Occipital lobe (tissue), 3 donors: Measurements from ENCODE around the gene DMRT1. TPM values are rescaled to one million over a fixed set of nuclear protein-coding genes. Genes with fewer than 3 reads are reported as not detected.
A peak's percentile ranks its signal among the peaks of the same experiment; 100 is the strongest.
"Not testable (repeated sequence)": the region's sequence is repeated elsewhere in the genome, so short reads cannot be mapped to it uniquely, and the experiment has no call there.

Experiments
- DNase-seq: peaks from one replicate; lab custom pipeline; 2025; lab: John Stamatoyannopoulos, UW
- small RNA-seq: library from RNA; depleted of rRNA; stranded (forward); fragments of <200 nt; gene quantifications from one replicate; pipeline ENCODE3, GENCODE V24; 2014
- total RNA-seq: library from RNA; depleted of rRNA; stranded (reverse); fragments of >200 nt; gene quantifications from one replicate; pipeline ENCODE4 v1.2.3, GENCODE V29; 2014

The DMRT1 gene
- total RNA-seq, 1 donor from 2014 or later: 0.62 TPM

DNA sequence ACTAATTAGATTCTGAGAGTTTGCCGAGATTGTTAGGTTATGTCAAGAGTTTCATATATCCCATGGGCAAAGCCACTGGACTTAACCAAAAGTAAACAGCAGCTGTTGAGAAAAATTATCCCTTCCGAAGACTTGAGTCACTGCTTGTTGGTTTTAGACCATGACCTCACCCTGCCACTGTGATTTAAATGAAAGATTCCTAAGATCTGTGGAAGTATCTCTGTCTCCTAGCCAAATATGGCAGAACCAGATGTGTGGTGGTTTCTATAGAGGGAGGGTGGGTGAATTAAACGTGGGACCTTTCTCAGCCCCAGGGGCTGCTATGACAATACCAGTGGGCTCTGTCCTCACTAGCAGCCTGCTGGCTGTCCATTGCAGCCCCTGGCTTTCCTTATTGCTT lies 154.3 kb downstream of the DMRT1 start:
- no peak for DNase-seq

DNA sequence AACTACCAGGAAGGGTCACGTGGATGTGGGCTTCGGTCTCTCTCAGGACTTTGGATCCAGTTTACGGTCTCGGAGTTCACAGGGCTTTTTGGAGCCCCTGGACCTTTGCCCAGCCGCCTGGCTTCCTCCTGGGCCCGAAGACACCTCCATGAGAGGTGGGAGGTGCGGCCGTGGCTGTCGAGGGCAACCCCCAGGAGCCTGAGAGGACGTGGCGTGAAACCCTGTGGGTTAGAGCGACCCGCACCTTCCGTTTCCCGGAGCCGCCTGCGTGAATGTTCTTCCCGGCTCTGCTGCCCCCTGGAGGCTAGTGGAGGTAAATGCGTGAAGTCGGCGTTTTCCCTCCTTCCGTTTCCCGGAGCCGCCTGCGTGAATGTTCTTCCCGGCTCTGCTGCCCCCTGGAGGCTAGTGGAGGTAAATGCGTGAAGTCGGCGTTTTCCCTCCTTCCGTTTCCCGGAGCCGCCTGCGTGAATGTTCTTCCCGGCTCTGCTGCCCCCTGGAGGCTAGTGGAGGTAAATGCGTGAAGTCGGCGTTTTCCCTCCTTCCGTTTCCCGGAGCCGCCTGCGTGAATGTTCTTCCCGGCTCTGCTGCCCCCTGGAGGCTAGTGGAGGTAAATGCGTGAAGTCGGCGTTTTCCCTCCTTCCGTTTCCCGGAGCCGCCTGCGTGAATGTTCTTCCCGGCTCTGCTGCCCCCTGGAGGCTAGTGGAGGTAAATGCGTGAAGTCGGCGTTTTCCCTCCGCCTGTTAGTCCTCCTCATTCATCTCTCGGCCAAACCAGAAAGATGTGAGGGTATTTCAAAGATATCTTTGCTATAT lies 157.0 kb downstream of the DMRT1 start:
- DNase-seq: not testable (repeated sequence)

DNA sequence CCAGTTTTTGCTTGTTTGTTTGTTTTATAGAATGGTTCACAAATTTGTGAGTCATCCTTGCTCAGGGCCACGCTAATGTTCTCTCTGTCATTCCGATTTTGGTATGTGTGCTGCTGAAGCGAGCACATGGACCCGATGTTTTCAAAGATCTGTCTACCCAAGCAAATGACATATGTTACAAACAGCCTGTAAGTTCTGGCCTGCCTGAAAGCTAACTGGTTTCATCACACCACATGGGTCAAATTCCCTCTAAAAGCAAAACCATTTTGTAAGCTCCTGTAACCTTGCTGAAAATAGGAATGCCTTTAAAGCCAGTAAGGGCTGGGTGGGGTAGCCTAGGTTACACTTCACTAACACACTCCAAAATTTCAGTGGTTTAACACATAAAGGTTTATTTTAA lies 160.3 kb downstream of the DMRT1 start:
- no peak for DNase-seq

DNA sequence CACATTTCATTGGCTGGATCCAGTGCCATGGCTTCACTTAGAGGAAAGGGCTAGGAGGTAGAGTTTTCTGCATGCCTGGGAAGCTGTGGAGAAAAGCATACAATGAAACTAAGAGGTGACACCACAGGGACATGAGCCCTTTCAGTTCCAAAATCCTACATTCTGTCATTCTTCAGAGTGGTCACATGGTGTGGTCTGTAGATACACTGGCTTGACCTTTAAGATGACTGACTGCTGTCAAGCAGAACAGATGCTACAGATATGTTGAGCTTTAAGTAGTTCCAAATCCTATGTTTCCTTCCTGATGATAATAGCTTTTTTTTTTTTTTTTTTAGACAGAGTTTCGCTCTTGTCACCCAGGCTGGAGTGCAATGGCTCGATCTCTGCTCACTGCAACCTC lies 161.2 kb downstream of the DMRT1 start:
- DNase-seq: no peak

DNA sequence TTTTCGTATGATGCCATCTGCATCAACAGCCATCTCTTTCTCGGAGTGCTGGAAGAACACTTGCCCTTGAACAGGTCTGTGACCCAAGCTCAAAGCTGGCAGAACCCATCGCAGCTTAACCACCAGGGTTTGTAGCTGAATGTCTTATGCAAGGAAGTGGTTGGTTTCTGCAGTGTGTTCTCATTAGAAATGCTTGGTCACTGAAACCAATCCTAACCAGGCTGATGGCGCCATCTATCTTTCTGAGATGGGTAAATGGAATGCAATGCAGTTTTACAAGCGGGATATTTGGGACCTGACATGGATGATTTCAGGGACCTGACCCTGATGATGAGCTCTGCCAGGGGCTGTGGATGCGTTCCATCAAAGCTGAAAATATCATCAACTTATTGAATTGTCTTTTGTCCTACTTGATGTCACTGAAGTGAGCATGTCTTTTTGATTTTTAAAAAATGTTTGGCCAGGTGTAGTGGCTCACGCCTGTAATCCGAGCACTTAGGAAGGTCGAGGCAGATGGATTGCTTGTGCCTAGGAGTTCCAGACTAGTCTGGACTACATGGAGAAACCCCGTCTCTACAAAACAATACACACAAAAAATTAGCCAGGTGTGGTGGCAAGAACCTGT lies 163.7 kb downstream of the DMRT1 start:
- DNase-seq: no peak

DNA sequence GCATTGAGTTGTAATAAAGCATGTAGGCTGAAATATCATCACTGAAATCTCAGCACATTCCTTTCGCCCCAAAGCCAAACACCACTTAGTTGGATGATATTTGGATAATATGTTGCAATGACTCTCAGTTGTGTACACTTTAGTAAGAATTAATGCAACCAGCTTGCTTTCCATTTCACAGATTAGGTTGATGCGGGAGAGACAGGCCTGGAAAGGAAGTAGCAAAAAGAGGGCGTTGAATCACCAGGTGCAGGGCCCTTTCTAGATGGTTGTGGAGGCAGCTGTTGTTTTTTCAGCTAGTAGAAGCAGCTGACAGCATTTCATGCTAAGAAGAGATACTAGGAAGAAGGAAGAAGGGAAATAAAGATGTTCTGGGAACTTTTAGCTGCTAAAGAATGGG lies 165.8 kb downstream of the DMRT1 start:
- DNase-seq: no peak

DNA sequence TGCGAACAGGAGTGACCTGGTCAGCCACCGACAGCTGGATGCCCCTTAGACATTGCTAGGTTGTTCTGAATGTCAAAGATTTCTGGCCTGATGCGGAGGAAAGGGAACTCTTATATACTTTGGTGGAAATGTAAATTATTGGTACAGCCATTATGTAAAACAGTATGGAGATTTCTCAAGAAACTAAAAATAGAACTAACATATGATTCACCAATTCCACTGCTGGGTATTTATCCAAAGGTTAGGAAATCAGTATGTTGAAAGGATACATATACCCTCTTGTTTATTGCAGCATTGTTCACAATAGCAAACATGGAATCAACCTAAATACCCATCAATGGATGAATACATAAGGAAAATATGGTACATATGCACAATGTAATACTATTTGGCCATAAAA lies 166.7 kb downstream of the DMRT1 start:
- DNase-seq: no peak

DNA sequence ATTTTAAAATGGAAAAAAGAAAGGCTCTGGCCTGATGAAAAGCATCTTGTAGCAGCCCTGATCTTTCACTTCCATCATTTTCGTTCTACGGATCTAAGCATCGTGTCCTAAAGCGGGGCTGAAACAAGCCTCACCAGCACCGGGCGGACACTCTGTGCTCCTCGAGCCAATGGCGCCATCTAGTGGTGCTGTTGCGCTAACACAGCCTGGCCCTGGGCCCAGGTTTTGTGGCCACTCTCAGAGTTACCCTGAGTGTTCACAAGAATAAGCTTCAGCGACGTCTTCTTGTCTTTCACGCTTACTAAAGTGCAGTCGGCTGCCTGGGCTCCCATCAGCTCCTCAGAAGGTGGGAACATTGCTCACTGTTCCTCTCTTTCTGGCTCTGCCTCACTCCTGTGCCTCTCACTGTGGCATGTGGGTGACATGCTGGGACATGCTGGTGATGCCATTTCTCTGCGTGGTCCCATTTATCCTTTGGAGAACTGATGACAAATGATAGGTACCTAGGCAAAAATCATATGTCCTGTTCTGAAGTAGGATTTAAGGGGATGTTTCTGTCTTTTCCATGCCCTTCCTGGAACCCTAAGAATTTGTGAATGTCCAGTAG lies 167.7 kb downstream of the DMRT1 start:
- peak; percentile 64 for DNase-seq

DNA sequence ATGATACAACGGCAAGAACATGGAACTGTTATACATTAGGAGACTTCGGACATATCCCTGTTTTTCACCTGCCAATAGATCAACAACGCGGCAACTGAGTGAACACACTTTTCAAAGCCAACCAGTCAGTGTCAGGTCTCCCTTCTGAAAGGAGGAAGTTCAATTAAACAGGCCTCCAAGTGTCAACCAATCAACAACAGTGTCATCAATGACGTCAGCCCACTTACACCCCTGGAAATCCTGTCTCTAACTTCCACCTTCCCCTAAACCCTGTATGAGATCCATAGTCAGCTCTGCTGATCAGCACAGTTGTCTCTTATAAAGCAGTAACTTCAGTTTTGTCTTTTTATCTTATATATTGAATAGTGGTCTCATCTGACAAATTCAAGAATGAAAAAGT lies 171.5 kb downstream of the DMRT1 start:
- DNase-seq: no peak

DNA sequence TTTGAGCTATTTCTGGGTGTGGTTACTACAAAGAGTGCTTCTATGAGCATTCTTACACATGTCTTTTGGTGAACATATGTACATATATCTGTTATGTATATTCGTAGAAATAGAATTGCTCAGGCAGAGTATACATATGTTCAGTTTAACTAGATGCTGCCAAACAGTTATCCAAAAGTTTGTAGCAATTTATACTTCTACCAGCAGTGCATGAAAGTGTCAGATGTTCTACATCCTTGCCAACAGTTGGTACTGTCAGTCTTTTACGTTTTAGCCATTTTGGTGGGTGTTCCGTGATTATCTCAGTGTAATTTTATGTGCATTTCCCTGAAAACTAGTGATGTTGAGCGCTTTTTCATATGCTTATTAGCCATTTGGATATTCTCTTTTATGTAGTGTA lies 172.7 kb downstream of the DMRT1 start:
- DNase-seq: no peak

DNA sequence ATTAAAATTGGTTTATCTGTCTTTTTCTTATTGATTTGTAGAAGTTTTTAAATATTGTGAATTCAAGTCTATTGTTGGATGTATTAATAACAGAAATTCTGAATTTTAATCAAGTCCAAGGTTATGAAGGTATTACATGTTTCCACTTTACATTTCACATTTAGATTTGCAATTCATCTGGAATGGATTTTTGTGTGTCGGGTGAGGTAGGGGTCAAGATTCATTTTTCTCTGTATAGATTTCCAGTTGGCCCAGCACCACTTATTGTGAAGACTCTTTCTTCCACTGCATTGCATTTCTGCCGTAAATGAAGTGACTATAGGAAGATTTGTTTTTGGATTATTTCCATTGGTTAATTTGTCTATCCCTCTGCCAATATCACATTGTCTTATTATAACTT lies 173.1 kb downstream of the DMRT1 start:
- DNase-seq: no peak

DNA sequence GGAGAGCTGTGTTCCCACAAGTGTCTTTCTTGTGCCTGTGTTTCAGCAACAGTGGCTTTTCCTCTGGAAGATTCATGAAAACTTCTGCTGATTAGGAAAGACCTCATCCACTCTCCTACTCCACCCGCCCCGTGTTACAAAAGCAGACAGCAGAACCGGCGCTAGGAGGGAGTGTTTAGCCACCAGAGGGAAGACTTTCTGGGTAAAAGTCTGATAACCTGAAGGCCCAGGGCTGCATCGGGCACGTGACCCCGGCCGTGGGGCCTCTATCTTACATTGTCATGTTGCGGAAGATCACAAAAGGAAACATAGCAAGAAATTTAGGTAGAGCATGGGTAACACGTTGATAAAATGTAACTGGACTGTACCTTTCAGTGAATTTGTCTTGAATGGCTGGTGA lies 176.6 kb downstream of the DMRT1 start:
- no peak for DNase-seq

Small RNAs within 50 kb of the gene (small RNA-seq; reads per million reads assigned to genes)
- not detected for gene RNU6-1073P

Other genes starting within 250 kb of the DMRT1 start
- gene DMRT3, start 135.0 kb downstream of the DMRT1 start, total RNA-seq: 0.16 TPM
- gene DMRT2, start 208.7 kb downstream of the DMRT1 start, total RNA-seq: 0.16 TPM